Measurements from ENCODE around the gene MANEA.

DNA sequence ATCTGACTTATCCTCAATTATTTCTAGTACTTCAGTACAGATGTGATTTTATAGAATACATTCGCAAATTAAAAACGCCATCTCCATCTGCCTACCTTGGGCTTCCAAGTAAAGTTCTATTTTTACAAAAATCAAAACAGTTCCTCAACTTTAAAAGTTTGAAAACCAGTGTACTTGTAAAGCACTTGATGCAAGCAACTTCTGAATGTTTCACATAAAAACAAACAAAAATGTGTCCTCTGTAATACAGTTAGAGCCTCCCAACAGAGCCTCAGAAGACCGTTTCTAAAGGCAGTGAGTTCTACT lies 384 bp upstream of the MANEA start:
- TF ChIP-seq, protein P1, sequence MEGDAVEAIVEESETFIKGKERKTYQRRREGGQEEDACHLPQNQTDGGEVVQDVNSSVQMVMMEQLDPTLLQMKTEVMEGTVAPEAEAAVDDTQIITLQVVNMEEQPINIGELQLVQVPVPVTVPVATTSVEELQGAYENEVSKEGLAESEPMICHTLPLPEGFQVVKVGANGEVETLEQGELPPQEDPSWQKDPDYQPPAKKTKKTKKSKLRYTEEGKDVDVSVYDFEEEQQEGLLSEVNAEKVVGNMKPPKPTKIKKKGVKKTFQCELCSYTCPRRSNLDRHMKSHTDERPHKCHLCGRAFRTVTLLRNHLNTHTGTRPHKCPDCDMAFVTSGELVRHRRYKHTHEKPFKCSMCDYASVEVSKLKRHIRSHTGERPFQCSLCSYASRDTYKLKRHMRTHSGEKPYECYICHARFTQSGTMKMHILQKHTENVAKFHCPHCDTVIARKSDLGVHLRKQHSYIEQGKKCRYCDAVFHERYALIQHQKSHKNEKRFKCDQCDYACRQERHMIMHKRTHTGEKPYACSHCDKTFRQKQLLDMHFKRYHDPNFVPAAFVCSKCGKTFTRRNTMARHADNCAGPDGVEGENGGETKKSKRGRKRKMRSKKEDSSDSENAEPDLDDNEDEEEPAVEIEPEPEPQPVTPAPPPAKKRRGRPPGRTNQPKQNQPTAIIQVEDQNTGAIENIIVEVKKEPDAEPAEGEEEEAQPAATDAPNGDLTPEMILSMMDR (IDR thresholded peaks at IDR 0.05) = no peak
- no peak for TF ChIP-seq POLR2AphosphoS5 (IDR thresholded peaks at IDR 0.05; ENCODE audit: low read depth, low read length)
- TF ChIP-seq, protein P2, sequence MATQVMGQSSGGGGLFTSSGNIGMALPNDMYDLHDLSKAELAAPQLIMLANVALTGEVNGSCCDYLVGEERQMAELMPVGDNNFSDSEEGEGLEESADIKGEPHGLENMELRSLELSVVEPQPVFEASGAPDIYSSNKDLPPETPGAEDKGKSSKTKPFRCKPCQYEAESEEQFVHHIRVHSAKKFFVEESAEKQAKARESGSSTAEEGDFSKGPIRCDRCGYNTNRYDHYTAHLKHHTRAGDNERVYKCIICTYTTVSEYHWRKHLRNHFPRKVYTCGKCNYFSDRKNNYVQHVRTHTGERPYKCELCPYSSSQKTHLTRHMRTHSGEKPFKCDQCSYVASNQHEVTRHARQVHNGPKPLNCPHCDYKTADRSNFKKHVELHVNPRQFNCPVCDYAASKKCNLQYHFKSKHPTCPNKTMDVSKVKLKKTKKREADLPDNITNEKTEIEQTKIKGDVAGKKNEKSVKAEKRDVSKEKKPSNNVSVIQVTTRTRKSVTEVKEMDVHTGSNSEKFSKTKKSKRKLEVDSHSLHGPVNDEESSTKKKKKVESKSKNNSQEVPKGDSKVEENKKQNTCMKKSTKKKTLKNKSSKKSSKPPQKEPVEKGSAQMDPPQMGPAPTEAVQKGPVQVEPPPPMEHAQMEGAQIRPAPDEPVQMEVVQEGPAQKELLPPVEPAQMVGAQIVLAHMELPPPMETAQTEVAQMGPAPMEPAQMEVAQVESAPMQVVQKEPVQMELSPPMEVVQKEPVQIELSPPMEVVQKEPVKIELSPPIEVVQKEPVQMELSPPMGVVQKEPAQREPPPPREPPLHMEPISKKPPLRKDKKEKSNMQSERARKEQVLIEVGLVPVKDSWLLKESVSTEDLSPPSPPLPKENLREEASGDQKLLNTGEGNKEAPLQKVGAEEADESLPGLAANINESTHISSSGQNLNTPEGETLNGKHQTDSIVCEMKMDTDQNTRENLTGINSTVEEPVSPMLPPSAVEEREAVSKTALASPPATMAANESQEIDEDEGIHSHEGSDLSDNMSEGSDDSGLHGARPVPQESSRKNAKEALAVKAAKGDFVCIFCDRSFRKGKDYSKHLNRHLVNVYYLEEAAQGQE (IDR thresholded peaks at IDR 0.05; ENCODE audit: insufficient read depth in 1 of 2, low read depth in 2 of 2, low read length in 1 of 2) = no peak

Measured in Panc1 (cell line).